ENCODE results near the gene EPS15.

DNA sequence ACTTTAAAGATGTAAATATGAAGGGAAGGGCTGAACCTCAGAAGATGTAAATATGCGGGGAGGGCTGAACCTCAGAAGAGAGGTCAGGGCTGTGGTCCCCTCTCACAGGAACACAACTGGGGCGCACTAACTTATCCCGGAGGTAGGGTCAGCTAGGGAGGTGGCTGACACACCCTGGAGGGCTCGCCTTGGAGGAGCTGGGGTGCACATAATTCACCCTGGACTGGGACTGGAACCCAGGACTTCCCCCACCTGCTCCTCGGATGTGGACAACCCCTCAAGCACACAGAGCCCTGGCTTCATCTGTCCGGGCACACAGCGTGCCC is 174.8 kb downstream of the EPS15 start:
- TF ChIP-seq CTCF (IDR thresholded peaks at IDR 0.05) (no peak), POLR2A (IDR thresholded peaks at IDR 0.05) (no peak), EP300 (IDR thresholded peaks at IDR 0.05) (no peak)

Measured in stomach (tissue), 4 donors.